ENCODE results near the gene RCOR2. TPM values are rescaled to one million over a fixed set of nuclear protein-coding genes. Genes with fewer than 3 reads are reported as not detected.

The RCOR2 gene
- total RNA-seq, 1 experiment from 2014 or later = 77.4 TPM

DNA sequence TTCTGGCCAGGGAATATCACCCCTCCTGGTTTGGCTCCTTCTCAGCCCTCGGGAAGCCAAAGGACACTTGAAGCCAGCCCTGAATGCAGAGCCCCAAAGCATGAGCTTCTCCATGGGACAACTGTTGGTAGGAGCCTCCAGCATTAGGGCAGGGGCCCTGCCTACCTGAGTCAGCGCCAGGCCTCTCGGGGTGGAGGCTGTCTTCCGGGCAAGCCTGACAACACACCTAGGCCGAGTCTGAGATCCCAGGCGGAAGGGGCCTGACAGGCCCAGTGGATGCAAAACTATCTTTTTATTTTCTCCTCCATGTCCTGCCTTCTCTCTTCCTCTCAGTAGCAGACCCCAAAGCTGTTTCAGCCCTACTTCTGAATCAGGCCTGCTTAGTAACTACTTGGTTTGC, 27.6 kb downstream of the RCOR2 start (continued):
- TF ChIP-seq, protein P1, sequence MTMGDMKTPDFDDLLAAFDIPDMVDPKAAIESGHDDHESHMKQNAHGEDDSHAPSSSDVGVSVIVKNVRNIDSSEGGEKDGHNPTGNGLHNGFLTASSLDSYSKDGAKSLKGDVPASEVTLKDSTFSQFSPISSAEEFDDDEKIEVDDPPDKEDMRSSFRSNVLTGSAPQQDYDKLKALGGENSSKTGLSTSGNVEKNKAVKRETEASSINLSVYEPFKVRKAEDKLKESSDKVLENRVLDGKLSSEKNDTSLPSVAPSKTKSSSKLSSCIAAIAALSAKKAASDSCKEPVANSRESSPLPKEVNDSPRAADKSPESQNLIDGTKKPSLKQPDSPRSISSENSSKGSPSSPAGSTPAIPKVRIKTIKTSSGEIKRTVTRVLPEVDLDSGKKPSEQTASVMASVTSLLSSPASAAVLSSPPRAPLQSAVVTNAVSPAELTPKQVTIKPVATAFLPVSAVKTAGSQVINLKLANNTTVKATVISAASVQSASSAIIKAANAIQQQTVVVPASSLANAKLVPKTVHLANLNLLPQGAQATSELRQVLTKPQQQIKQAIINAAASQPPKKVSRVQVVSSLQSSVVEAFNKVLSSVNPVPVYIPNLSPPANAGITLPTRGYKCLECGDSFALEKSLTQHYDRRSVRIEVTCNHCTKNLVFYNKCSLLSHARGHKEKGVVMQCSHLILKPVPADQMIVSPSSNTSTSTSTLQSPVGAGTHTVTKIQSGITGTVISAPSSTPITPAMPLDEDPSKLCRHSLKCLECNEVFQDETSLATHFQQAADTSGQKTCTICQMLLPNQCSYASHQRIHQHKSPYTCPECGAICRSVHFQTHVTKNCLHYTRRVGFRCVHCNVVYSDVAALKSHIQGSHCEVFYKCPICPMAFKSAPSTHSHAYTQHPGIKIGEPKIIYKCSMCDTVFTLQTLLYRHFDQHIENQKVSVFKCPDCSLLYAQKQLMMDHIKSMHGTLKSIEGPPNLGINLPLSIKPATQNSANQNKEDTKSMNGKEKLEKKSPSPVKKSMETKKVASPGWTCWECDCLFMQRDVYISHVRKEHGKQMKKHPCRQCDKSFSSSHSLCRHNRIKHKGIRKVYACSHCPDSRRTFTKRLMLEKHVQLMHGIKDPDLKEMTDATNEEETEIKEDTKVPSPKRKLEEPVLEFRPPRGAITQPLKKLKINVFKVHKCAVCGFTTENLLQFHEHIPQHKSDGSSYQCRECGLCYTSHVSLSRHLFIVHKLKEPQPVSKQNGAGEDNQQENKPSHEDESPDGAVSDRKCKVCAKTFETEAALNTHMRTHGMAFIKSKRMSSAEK (CRISPR knock-in tag; IDR thresholded peaks at IDR 0.05; ENCODE audit: borderline replicate concordance) = no peak
- TF ChIP-seq ZNF671 (CRISPR knock-in tag; IDR thresholded peaks at IDR 0.05) (no peak), NR1H2 (CRISPR knock-in tag; IDR thresholded peaks at IDR 0.05) (no peak), HMGA2 (CRISPR knock-in tag; IDR thresholded peaks at IDR 0.05) (no peak)
- TF ChIP-seq, protein P2, sequence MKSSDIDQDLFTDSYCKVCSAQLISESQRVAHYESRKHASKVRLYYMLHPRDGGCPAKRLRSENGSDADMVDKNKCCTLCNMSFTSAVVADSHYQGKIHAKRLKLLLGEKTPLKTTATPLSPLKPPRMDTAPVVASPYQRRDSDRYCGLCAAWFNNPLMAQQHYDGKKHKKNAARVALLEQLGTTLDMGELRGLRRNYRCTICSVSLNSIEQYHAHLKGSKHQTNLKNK (CRISPR knock-in tag; IDR thresholded peaks at IDR 0.05) = no peak
- TF ChIP-seq, protein P3, sequence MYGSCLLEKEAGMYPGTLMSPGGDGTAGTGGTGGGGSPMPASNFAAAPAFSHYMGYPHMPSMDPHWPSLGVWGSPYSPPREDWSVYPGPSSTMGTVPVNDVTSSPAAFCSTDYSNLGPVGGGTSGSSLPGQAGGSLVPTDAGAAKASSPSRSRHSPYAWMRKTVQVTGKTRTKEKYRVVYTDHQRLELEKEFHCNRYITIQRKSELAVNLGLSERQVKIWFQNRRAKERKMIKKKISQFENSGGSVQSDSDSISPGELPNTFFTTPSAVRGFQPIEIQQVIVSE (CRISPR knock-in tag; IDR thresholded peaks at IDR 0.05; ENCODE audit: borderline replicate concordance) = no peak
- TF ChIP-seq, protein P4, sequence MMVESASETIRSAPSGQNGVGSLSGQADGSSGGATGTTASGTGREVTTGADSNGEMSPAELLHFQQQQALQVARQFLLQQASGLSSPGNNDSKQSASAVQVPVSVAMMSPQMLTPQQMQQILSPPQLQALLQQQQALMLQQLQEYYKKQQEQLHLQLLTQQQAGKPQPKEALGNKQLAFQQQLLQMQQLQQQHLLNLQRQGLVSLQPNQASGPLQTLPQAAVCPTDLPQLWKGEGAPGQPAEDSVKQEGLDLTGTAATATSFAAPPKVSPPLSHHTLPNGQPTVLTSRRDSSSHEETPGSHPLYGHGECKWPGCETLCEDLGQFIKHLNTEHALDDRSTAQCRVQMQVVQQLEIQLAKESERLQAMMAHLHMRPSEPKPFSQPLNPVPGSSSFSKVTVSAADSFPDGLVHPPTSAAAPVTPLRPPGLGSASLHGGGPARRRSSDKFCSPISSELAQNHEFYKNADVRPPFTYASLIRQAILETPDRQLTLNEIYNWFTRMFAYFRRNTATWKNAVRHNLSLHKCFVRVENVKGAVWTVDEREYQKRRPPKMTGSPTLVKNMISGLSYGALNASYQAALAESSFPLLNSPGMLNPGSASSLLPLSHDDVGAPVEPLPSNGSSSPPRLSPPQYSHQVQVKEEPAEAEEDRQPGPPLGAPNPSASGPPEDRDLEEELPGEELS (CRISPR knock-in tag; IDR thresholded peaks at IDR 0.05) = no peak
- TF ChIP-seq, protein P5, sequence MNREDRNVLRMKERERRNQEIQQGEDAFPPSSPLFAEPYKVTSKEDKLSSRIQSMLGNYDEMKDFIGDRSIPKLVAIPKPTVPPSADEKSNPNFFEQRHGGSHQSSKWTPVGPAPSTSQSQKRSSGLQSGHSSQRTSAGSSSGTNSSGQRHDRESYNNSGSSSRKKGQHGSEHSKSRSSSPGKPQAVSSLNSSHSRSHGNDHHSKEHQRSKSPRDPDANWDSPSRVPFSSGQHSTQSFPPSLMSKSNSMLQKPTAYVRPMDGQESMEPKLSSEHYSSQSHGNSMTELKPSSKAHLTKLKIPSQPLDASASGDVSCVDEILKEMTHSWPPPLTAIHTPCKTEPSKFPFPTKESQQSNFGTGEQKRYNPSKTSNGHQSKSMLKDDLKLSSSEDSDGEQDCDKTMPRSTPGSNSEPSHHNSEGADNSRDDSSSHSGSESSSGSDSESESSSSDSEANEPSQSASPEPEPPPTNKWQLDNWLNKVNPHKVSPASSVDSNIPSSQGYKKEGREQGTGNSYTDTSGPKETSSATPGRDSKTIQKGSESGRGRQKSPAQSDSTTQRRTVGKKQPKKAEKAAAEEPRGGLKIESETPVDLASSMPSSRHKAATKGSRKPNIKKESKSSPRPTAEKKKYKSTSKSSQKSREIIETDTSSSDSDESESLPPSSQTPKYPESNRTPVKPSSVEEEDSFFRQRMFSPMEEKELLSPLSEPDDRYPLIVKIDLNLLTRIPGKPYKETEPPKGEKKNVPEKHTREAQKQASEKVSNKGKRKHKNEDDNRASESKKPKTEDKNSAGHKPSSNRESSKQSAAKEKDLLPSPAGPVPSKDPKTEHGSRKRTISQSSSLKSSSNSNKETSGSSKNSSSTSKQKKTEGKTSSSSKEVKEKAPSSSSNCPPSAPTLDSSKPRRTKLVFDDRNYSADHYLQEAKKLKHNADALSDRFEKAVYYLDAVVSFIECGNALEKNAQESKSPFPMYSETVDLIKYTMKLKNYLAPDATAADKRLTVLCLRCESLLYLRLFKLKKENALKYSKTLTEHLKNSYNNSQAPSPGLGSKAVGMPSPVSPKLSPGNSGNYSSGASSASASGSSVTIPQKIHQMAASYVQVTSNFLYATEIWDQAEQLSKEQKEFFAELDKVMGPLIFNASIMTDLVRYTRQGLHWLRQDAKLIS (CRISPR knock-in tag; IDR thresholded peaks at IDR 0.05; ENCODE audit: borderline replicate concordance) = no peak

DNA sequence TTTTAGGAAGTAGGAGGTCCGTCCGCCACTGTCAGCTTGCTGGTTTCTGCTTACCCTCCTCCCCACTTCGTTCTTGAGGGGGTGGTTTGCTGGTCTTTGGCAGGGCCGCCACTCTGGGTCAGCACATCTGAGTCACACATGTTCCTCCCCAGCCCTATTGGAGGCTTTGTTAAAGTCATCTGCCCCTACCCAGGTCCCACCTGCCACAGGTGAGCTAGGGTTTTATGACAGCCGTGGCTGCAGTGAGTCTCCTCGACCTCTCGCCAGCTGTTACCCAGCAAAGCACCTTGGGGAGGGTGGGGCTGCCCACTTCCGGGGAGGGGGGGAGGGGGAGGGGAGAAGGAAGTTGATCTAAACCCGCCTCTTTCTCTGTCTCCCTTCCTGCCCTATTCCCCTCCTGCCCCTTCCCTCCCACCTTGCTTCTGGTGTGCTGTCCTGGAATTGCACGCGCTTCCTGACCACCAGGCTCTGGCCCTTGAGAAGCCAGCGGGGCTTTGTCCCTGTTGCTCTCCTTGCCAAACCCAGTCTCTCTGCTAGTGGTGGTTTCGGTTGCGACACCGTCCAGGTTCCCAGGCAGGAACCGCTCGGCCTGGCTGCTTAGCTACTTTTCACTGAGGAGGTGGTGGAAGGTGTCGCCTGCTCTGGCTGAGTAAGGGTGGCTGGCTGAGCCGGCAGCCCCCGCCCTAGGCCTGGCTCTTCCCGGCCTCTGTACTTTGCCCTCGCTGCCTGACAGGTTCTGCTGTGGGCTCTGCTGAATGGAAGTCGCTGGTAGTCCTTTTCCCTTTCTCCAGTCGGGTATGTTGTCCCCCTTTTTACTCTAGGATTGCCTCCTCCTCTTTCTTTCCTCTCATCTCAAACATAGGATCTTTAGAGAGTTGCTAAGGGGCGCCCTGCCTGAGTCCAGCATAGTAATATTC, 28.5 kb downstream of the RCOR2 start:
- DNase-seq (ENCODE audit: low spot score) = peak; percentile 62
- H3K9me3 Mint-ChIP-seq = no peaks in the 10 kb centered on the region
- H3K36me3 Mint-ChIP-seq = no peaks in the 10 kb centered on the region; the same call in 1 of the 2 replicates
- H3K4me3 Mint-ChIP-seq = peak overlapping the region; percentile 55
- H3K27ac Mint-ChIP-seq = peak overlapping the region; percentile 94
- TF ChIP-seq, protein P6, sequence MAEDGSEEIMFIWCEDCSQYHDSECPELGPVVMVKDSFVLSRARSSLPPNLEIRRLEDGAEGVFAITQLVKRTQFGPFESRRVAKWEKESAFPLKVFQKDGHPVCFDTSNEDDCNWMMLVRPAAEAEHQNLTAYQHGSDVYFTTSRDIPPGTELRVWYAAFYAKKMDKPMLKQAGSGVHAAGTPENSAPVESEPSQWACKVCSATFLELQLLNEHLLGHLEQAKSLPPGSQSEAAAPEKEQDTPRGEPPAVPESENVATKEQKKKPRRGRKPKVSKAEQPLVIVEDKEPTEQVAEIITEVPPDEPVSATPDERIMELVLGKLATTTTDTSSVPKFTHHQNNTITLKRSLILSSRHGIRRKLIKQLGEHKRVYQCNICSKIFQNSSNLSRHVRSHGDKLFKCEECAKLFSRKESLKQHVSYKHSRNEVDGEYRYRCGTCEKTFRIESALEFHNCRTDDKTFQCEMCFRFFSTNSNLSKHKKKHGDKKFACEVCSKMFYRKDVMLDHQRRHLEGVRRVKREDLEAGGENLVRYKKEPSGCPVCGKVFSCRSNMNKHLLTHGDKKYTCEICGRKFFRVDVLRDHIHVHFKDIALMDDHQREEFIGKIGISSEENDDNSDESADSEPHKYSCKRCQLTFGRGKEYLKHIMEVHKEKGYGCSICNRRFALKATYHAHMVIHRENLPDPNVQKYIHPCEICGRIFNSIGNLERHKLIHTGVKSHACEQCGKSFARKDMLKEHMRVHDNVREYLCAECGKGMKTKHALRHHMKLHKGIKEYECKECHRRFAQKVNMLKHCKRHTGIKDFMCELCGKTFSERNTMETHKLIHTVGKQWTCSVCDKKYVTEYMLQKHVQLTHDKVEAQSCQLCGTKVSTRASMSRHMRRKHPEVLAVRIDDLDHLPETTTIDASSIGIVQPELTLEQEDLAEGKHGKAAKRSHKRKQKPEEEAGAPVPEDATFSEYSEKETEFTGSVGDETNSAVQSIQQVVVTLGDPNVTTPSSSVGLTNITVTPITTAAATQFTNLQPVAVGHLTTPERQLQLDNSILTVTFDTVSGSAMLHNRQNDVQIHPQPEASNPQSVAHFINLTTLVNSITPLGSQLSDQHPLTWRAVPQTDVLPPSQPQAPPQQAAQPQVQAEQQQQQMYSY (CRISPR knock-in tag; IDR thresholded peaks at IDR 0.05) = no peak
- TF ChIP-seq NR1H2 (CRISPR knock-in tag; IDR thresholded peaks at IDR 0.05) = no peak
- TF ChIP-seq, protein P7, sequence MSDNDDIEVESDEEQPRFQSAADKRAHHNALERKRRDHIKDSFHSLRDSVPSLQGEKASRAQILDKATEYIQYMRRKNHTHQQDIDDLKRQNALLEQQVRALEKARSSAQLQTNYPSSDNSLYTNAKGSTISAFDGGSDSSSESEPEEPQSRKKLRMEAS (CRISPR knock-in tag; IDR thresholded peaks at IDR 0.05) = peak; percentile 52; the same call in 1 of the 2 replicates
- TF ChIP-seq, protein P8, sequence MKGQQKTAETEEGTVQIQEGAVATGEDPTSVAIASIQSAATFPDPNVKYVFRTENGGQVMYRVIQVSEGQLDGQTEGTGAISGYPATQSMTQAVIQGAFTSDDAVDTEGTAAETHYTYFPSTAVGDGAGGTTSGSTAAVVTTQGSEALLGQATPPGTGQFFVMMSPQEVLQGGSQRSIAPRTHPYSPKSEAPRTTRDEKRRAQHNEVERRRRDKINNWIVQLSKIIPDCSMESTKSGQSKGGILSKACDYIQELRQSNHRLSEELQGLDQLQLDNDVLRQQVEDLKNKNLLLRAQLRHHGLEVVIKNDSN (CRISPR knock-in tag; IDR thresholded peaks at IDR 0.05) = 0 out of 2 replicates have a peak, but pooled peaks have one; percentile 20
- peaks cover 47% of the 10 kb centered on the region for H3K4me1 Mint-ChIP-seq
- peak; percentile 89 for ATAC-seq
- ChIA-PET CTCF (interaction anchor here (0.6 to 1.8 kb wide), 8 partner anchors 18 to 83 kb away, joined by 3 to 7 read pairs (median 4); partner anchors contain the start of gene MARK2), POLR2A (interaction anchor here (0.9 kb wide), 1 partner anchor 10 kb away, joined by 3 read pairs; no protein-coding TSS in a partner anchor)
- H3K27me3 Mint-ChIP-seq (ENCODE audit: low read depth) = no peaks in the 10 kb centered on the region
